HEK293 (cell line): Measurements from ENCODE around the gene ABCF1.

Source experiments
- ZBTB1 ChIP-seq: fragments of 450-650 bp; formaldehyde crosslinking; IDR thresholded peaks from 2 replicates; pipeline ENCODE4 v1.5.1; 2016; ENCODE audit warnings: missing biosample characterization, missing genetic modification characterization
- ZBTB7A ChIP-seq: fragments of 450-650 bp; formaldehyde crosslinking; IDR thresholded peaks from 2 replicates; pipeline ENCODE4 v1.5.1; 2016; ENCODE audit warnings: low read depth, missing biosample characterization, missing genetic modification characterization
- ZNF132 ChIP-seq: fragments of 450-650 bp; formaldehyde crosslinking; IDR thresholded peaks from 2 replicates; pipeline ENCODE4 v1.5.1; 2017; ENCODE audit warnings: missing biosample characterization, missing genetic modification characterization, borderline replicate concordance
- ZNF211 ChIP-seq: fragments of 450-650 bp; formaldehyde crosslinking; IDR thresholded peaks from 2 replicates; pipeline ENCODE4 v1.5.1; 2016; ENCODE audit warnings: low read depth, missing biosample characterization, missing genetic modification characterization

DNA sequence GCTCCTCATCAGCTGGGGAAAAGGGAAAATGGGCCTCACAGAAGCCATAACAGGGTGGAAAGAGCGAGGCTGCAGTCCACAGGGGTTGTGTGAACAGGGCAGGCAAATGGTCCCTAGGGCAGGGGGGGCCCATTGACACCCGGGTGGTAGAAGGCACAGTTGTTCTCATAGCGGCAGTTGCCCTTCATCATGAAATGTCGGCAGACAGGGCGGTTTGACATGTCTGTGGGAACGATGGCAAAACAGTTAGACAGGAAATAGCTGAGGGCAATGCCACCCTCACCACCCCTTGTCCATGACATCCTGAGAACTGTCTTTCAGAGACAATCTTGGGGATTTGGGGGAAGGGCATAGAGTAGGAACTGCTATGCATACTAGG, 30.2 kb downstream of the ABCF1 start:
- TF ChIP-seq ZNF211 (tag by site-specific recombination) (no peak), ZBTB1 (tag by site-specific recombination) (no peak), ZBTB7A (tag by site-specific recombination) (no peak), ZNF132 (tag by site-specific recombination) (no peak)
